HepG2 (cell line): ENCODE measurements around the gene DIMT1.

Experiments used
- ADNP ChIP-seq: sonication (generic); formaldehyde crosslinking; IDR thresholded peaks from 2 replicates; pipeline ENCODE4 v1.4.0; 2020; ENCODE audit warnings: missing genetic modification reagents
- CTCF ChIP-seq: sonication (generic); formaldehyde crosslinking; IDR thresholded peaks from 2 replicates; pipeline ENCODE4 v1.5.0; 2020; ENCODE audit warnings: mild to moderate bottlenecking, missing genetic modification reagents, moderate library complexity
- ZNF251 ChIP-seq: sonication (generic); formaldehyde crosslinking; IDR thresholded peaks from 2 replicates; pipeline ENCODE4 v1.9.0; 2021; ENCODE audit warnings: mild to moderate bottlenecking, missing genetic modification reagents

GRCh38 chr5:62395210-62395950 lies 8.3 kb downstream of the DIMT1 start:
- TF ChIP-seq CTCF (CRISPR knock-in tag) (no peak), ZNF251 (CRISPR knock-in tag) (no peak), ADNP (CRISPR knock-in tag) (no peak)
